ENCODE data around the gene SNX13.

Gene SNX13

DNA sequence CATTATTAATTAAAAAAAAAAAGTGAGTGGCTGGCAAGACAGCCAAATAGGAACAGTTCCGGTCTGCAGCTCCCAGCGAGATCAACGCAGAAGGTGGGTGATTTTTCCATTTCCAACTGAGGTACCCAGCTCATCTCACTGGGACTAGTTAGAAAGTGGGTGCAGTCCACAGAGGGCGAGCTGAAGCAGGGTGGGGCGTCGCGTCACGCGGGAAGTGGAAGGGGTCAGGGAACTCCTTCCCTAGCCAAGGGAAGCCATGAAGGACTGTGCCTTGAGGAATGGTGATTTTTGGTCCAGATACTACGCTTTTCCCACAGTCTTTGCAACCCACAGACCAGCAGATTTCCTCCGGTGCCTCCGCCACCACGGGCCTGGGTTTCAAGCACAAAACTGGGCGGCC lies 133.7 kb downstream of the SNX13 start:
- Histone ChIP-seq H2AK5ac (ENCODE audit: low read length, severe bottlenecking) (no peak overlapping the region), H3K4me2 (ENCODE audit: low read length, poor library complexity, severe bottlenecking) (no peak overlapping the region)

DNA sequence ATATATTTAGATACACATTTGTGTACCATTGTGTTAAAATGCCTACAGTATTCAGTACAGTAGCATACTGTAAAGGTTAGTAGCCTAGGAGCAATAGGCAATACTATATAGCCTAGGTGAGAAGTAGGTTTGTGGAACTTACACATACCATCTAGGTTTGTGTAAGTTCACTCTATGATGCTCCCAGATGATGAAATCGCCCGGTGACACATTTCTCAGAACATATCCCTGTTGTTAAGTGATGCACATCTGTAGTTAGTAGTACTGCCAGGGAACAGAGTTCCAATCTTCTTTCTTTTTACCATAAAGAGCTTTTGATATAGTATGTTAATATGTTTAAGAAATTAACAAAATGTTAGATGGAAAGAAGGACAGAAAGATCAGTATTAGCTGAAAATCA lies 138.2 kb downstream of the SNX13 start:
- H3K27me3 ChIP-seq (ENCODE audit: control insufficient read depth in 1 of 2, insufficient read depth in 1 of 2, low read length in 2 of 2): no peaks in the 10 kb centered on the region
- no peak overlapping the region for H3K18ac ChIP-seq (ENCODE audit: low read depth in 1 of 2, low read length in 2 of 2)
- no peaks in the 10 kb centered on the region for H3K9me3 ChIP-seq (ENCODE audit: control insufficient read depth, low read length)
- H3K23ac ChIP-seq (ENCODE audit: low read length in 2 of 2): no peak overlapping the region
- H4K8ac ChIP-seq (ENCODE audit: low read length): no peak overlapping the region
- no peak overlapping the region for H3K27ac ChIP-seq (ENCODE audit: low read length, poor library complexity, severe bottlenecking)
- no CpG with 5 or more reads among the region's 2 CpGs for WGBS
- H4K91ac ChIP-seq (ENCODE audit: low read length): no peak overlapping the region
- no peak overlapping the region for H3K4me3 ChIP-seq (ENCODE audit: insufficient read depth in 1 of 2, low read depth in 1 of 2, low read length in 2 of 2)
- no peak overlapping the region for H2BK15ac ChIP-seq (ENCODE audit: low read depth, poor library complexity, severe bottlenecking)
- H2BK5ac ChIP-seq (ENCODE audit: low read depth, low read length, poor library complexity, severe bottlenecking): no peak overlapping the region
- no peak overlapping the region for H3K4me2 ChIP-seq (ENCODE audit: low read length, poor library complexity, severe bottlenecking)
- no peak overlapping the region for H2AK5ac ChIP-seq (ENCODE audit: low read length, severe bottlenecking)
- peak; percentile 16 for DNase-seq
- no peak overlapping the region for H2BK120ac ChIP-seq (ENCODE audit: low read depth, low read length)
- H2AFZ ChIP-seq (ENCODE audit: low read depth, low read length): no peak overlapping the region
- H3K9ac ChIP-seq (ENCODE audit: low read length): no peak overlapping the region
- H3K14ac ChIP-seq (ENCODE audit: low read length in 2 of 2): no peak overlapping the region
- no peak overlapping the region for H2BK12ac ChIP-seq (ENCODE audit: low read length in 2 of 2)
- peaks cover under 1 to 77% of the 10 kb centered on the region in 2 experiments for H3K36me3 ChIP-seq (ENCODE audit: control insufficient read depth in 1 of 2, insufficient read depth in 2 of 2, low read depth in 1 of 2, low read length in 2 of 2)
- H3K4ac ChIP-seq (ENCODE audit: low read depth in 1 of 2, low read length in 2 of 2): no peak overlapping the region
- H3K79me1 ChIP-seq (replicated peaks; ENCODE audit: low read length, poor library complexity, severe bottlenecking): peaks cover 3% of the 10 kb centered on the region
- H3K4me1 ChIP-seq (ENCODE audit: control insufficient read depth, insufficient read depth, low read depth, low read length): no peaks in the 10 kb centered on the region

More for the DNA sequence above, 133.7 kb downstream of the SNX13 start:
- H3K23ac ChIP-seq (ENCODE audit: low read length in 2 of 2): no peak overlapping the region
- H2AFZ ChIP-seq (ENCODE audit: low read depth, low read length): no peak overlapping the region
- peak overlapping the region; percentile 12 for H4K8ac ChIP-seq (ENCODE audit: low read length)
- no peaks in the 10 kb centered on the region for H3K27me3 ChIP-seq (ENCODE audit: control insufficient read depth in 1 of 2, insufficient read depth in 1 of 2, low read length in 2 of 2)
- H3K36me3 ChIP-seq (ENCODE audit: control insufficient read depth in 1 of 2, insufficient read depth in 2 of 2, low read depth in 1 of 2, low read length in 2 of 2): peaks cover 7 to 37% of the 10 kb centered on the region in 2 experiments
- no peak overlapping the region for H2BK120ac ChIP-seq (ENCODE audit: low read depth, low read length)
- H2BK5ac ChIP-seq (ENCODE audit: low read depth, low read length, poor library complexity, severe bottlenecking): no peak overlapping the region
- DNase-seq: no peak
- peaks cover 8% of the 10 kb centered on the region for H3K79me1 ChIP-seq (replicated peaks; ENCODE audit: low read length, poor library complexity, severe bottlenecking)
- no peak overlapping the region for H4K91ac ChIP-seq (ENCODE audit: low read length)
- H2BK12ac ChIP-seq (ENCODE audit: low read length in 2 of 2): no peak overlapping the region
- 96% methylated on average over 14 of the region's 14 CpGs for WGBS
- H3K18ac ChIP-seq (ENCODE audit: low read depth in 1 of 2, low read length in 2 of 2): no peak overlapping the region
- H3K14ac ChIP-seq (ENCODE audit: low read length in 2 of 2): no peak overlapping the region
- no peak overlapping the region for H3K4ac ChIP-seq (ENCODE audit: low read depth in 1 of 2, low read length in 2 of 2)
- H2BK15ac ChIP-seq (ENCODE audit: low read depth, poor library complexity, severe bottlenecking): no peak overlapping the region
- H3K27ac ChIP-seq (ENCODE audit: low read length, poor library complexity, severe bottlenecking): no peak overlapping the region
- H3K4me3 ChIP-seq (ENCODE audit: insufficient read depth in 1 of 2, low read depth in 1 of 2, low read length in 2 of 2): no peak overlapping the region
- H3K4me1 ChIP-seq (ENCODE audit: control insufficient read depth, insufficient read depth, low read depth, low read length): no peaks in the 10 kb centered on the region
- peaks cover 4% of the 10 kb centered on the region for H3K9me3 ChIP-seq (ENCODE audit: control insufficient read depth, low read length)
- no peak overlapping the region for H3K9ac ChIP-seq (ENCODE audit: low read length)

DNA sequence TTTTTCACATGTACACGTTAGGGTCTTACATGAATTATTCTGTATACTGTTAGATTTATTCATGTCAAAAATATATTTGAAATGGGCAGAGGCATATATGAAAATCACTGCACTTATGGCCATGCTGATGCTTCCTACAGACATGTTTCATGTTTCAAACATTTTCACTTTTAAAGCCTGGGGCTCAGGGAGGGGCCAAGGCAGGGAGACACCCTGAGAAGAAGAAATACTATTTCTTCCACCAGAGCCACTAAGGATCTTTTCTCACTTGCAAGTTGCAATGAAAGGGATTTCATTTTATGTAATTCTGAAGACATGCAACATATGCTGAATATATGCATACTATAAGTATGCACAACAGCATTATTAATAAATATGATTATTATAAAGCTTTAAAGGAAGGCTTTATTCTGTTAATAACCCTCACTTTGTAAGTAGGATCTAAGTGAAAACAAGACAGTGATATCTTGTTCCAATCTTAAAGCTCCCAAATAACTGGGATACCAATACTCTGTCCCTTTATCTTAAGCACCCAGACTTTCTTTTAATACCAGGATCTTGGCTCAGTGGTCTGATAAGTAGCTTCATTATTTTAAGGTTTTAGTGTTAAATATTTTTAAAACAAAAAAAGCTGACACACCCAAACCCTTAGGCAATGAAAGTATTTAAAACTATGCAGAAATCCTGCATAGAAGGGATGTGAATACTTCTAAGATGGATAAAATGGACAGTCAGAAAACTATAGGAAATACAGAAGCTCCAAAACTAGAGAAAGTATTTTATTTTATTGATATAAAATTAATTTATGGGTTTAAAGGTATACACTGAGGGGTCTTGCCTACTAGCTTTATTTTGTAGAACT lies 148.0 kb downstream of the SNX13 start:
- no peak overlapping the region for H3K27ac ChIP-seq (ENCODE audit: low read length, poor library complexity, severe bottlenecking)

DNA sequence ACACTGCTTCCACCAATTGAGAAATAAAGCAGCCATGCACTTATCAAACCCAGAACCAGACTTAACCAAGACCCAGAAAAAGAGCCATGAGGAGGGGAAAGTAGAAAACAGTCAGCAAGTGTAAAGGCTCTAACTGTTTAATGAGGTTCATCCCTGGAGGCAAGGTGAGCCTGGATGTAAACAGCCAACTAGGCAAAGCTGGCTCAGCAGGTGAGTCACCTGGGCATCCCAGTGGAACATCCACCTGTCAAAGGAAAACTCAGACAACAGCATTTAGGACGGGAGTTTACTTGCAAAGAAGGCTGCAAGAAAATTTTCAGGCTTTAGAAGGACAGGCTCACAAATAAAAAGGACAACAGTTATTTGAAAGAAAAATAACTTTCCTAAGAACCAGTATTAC lies 153.0 kb downstream of the SNX13 start:
- no peaks in the 10 kb centered on the region for H3K9me3 ChIP-seq (ENCODE audit: control insufficient read depth, low read length)
- H3K4ac ChIP-seq (ENCODE audit: low read depth in 1 of 2, low read length in 2 of 2): no peak overlapping the region
- peaks cover 0 to 22% of the 10 kb centered on the region in 2 experiments for H3K36me3 ChIP-seq (ENCODE audit: control insufficient read depth in 1 of 2, insufficient read depth in 2 of 2, low read depth in 1 of 2, low read length in 2 of 2)
- no peak overlapping the region for H4K8ac ChIP-seq (ENCODE audit: low read length)
- H3K27me3 ChIP-seq (ENCODE audit: control insufficient read depth in 1 of 2, insufficient read depth in 1 of 2, low read length in 2 of 2): no peaks in the 10 kb centered on the region
- H3K79me1 ChIP-seq (replicated peaks; ENCODE audit: low read length, poor library complexity, severe bottlenecking): no peaks in the 10 kb centered on the region
- WGBS: no CpG with 5 or more reads among the region's 1 CpG
- H3K4me2 ChIP-seq (ENCODE audit: low read length, poor library complexity, severe bottlenecking): no peak overlapping the region
- no peak overlapping the region for H3K14ac ChIP-seq (ENCODE audit: low read length in 2 of 2)
- H3K27ac ChIP-seq (ENCODE audit: low read length, poor library complexity, severe bottlenecking): no peak overlapping the region
- H2BK120ac ChIP-seq (ENCODE audit: low read depth, low read length): no peak overlapping the region
- no peak overlapping the region for H4K91ac ChIP-seq (ENCODE audit: low read length)
- no peak overlapping the region for H3K18ac ChIP-seq (ENCODE audit: low read depth in 1 of 2, low read length in 2 of 2)
- H3K4me3 ChIP-seq (ENCODE audit: insufficient read depth in 1 of 2, low read depth in 1 of 2, low read length in 2 of 2): no peak overlapping the region
- DNase-seq: no peak
- no peak overlapping the region for H3K23ac ChIP-seq (ENCODE audit: low read length in 2 of 2)
- no peak overlapping the region for H3K9ac ChIP-seq (ENCODE audit: low read length)
- H2BK12ac ChIP-seq (ENCODE audit: low read length in 2 of 2): no peak overlapping the region
- H2BK5ac ChIP-seq (ENCODE audit: low read depth, low read length, poor library complexity, severe bottlenecking): no peak overlapping the region
- H3K4me1 ChIP-seq (ENCODE audit: control insufficient read depth, insufficient read depth, low read depth, low read length): no peaks in the 10 kb centered on the region
- H2AFZ ChIP-seq (ENCODE audit: low read depth, low read length): no peak overlapping the region
- no peak overlapping the region for H2BK15ac ChIP-seq (ENCODE audit: low read depth, poor library complexity, severe bottlenecking)
- H2AK5ac ChIP-seq (ENCODE audit: low read length, severe bottlenecking): no peak overlapping the region

More for the DNA sequence above, 148.0 kb downstream of the SNX13 start:
- Histone ChIP-seq H2AFZ (ENCODE audit: low read depth, low read length) (no peak overlapping the region), H3K14ac (ENCODE audit: low read length in 2 of 2) (no peak overlapping the region), H3K9me3 (ENCODE audit: control insufficient read depth, low read length) (no peaks in the 10 kb centered on the region), H2BK5ac (ENCODE audit: low read depth, low read length, poor library complexity, severe bottlenecking) (no peak overlapping the region), H3K36me3 (ENCODE audit: control insufficient read depth in 1 of 2, insufficient read depth in 2 of 2, low read depth in 1 of 2, low read length in 2 of 2) (peaks cover 0 to 69% of the 10 kb centered on the region in 2 experiments), H2AK5ac (ENCODE audit: low read length, severe bottlenecking) (no peak overlapping the region), H2BK15ac (ENCODE audit: low read depth, poor library complexity, severe bottlenecking) (no peak overlapping the region), H3K4me1 (ENCODE audit: control insufficient read depth, insufficient read depth, low read depth, low read length) (no peaks in the 10 kb centered on the region), H3K79me1 (replicated peaks; ENCODE audit: low read length, poor library complexity, severe bottlenecking) (no peaks in the 10 kb centered on the region), H3K27me3 (ENCODE audit: control insufficient read depth in 1 of 2, insufficient read depth in 1 of 2, low read length in 2 of 2) (no peaks in the 10 kb centered on the region), H2BK120ac (ENCODE audit: low read depth, low read length) (no peak overlapping the region), H3K18ac (ENCODE audit: low read depth in 1 of 2, low read length in 2 of 2) (no peak overlapping the region), H3K23ac (ENCODE audit: low read length in 2 of 2) (no peak overlapping the region), H3K9ac (ENCODE audit: low read length) (no peak overlapping the region), H3K4me2 (ENCODE audit: low read length, poor library complexity, severe bottlenecking) (no peak overlapping the region), H2BK12ac (ENCODE audit: low read length in 2 of 2) (no peak overlapping the region), H4K91ac (ENCODE audit: low read length) (no peak overlapping the region), H3K4me3 (ENCODE audit: insufficient read depth in 1 of 2, low read depth in 1 of 2, low read length in 2 of 2) (no peak overlapping the region), H3K4ac (ENCODE audit: low read depth in 1 of 2, low read length in 2 of 2) (no peak overlapping the region), H4K8ac (ENCODE audit: low read length) (no peak overlapping the region)
- DNase-seq: no peak
- no CpG with 5 or more reads among the region's 1 CpG for WGBS
